Spleen (tissue), 7 donors: ENCODE results near the gene PTPRK.

Experiments
- POLR2A ChIP-seq, 3 donors: fragments of 450-650 bp; IDR thresholded peaks; one replicate each; pipeline ENCODE4 v1.5.1; 2017; ENCODE audit warnings: antibody characterized with exemption in 3 of 3, mild to moderate bottlenecking in 1 of 3
- POLR2AphosphoS5 ChIP-seq, 3 donors: sonication (generic); formaldehyde crosslinking; IDR thresholded peaks; one replicate each; pipeline ENCODE4 v1.5.1; 2017; ENCODE audit warnings: antibody characterized with exemption in 3 of 3
- TF ChIP-seq, protein P1 (sequence below), 11 experiments: fragments of 200-600 bp in 7 of 11; fragments of 450-650 bp in 4 of 11; sonication (generic) in 4 of 11; IDR thresholded peaks in 8 of 11; conservative IDR thresholded peaks in 3 of 11; 1 replicate in 7 of 11; 2 replicates in 4 of 11; pipeline versions ENCODE4 v1.4.0 to v1.8.0; 2016 to 2021; ENCODE audit warnings: antibody characterized with exemption in 11 of 11, inconsistent platforms in 4 of 11, mild to moderate bottlenecking in 1 of 11
- donor health status: DM: no; HTN: no; CAD: no; lungs with moderate emphysema.
- donor health status: DM: no; HTN: no; CAD: no.
- donor health status: DM: no; HTN: no; CAD: no.

- TF ChIP-seq, protein P1, sequence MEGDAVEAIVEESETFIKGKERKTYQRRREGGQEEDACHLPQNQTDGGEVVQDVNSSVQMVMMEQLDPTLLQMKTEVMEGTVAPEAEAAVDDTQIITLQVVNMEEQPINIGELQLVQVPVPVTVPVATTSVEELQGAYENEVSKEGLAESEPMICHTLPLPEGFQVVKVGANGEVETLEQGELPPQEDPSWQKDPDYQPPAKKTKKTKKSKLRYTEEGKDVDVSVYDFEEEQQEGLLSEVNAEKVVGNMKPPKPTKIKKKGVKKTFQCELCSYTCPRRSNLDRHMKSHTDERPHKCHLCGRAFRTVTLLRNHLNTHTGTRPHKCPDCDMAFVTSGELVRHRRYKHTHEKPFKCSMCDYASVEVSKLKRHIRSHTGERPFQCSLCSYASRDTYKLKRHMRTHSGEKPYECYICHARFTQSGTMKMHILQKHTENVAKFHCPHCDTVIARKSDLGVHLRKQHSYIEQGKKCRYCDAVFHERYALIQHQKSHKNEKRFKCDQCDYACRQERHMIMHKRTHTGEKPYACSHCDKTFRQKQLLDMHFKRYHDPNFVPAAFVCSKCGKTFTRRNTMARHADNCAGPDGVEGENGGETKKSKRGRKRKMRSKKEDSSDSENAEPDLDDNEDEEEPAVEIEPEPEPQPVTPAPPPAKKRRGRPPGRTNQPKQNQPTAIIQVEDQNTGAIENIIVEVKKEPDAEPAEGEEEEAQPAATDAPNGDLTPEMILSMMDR (IDR thresholded peaks at IDR 0.05 in 8 of 11, conservative IDR thresholded peaks at IDR 0.05 in 3 of 11) = no peak
- TF ChIP-seq POLR2A (IDR thresholded peaks at IDR 0.05) = no peak
- TF ChIP-seq POLR2AphosphoS5 (IDR thresholded peaks at IDR 0.05) = no peak
Observed at GRCh38 chr6:127952831-127953230, 567.6 kb downstream of the PTPRK start.
